CD8-positive, alpha-beta memory T cell (primary cell): Measurements from ENCODE around the gene ENOX1. TPM values are rescaled to one million over a fixed set of nuclear protein-coding genes. Genes with fewer than 3 reads are reported as not detected.
A peak's percentile ranks its signal among the peaks of the same experiment; 100 is the strongest.

Source experiments
- CTCF ChIA-PET: fragments of 350-600 bp; sonication (Branson Sonifier 250); formaldehyde crosslinking; loops from one replicate; lab custom pipeline; 2021; ENCODE audit warnings: antibody characterized with exemption; lab: Charles Lee
- POLR2A ChIA-PET: fragments of 350-600 bp; sonication (Branson Sonifier 250); formaldehyde crosslinking; loops from one replicate; lab custom pipeline; 2021; ENCODE audit warnings: antibody characterized with exemption; lab: Charles Lee
- DNase-seq, 5 donors: peaks; one replicate each; pipeline versions ENCODE4 v3.0.0 to v3.0.0-alpha.2; 2020 to 2022; ENCODE audit warnings: mixed read lengths in 1 of 5
- H3K27ac ChIP-seq: one replicate; pipeline ENCODE4 v1.7.0; 2013; ENCODE audit warnings: low read depth, mild to moderate bottlenecking, low read length, moderate library complexity
- H3K27me3 ChIP-seq: 2 replicates; pipeline ENCODE4 v1.7.0; 2013; ENCODE audit warnings: low read length, mild to moderate bottlenecking; ENCODE audit not compliant: insufficient read depth, poor library complexity, severe bottlenecking
- H3K36me3 ChIP-seq: 2 replicates; pipeline ENCODE4 v1.7.0; 2013; ENCODE audit warnings: mild to moderate bottlenecking, low read length, moderate library complexity; ENCODE audit not compliant: insufficient read depth
- H3K4me1 ChIP-seq: 2 replicates; pipeline ENCODE4 v1.7.0; 2013; ENCODE audit warnings: mild to moderate bottlenecking, low read length, moderate library complexity; ENCODE audit not compliant: insufficient read depth
- H3K4me3 ChIP-seq: 2 replicates; pipeline ENCODE4 v1.7.0; 2013; ENCODE audit warnings: mild to moderate bottlenecking, low read length
- H3K9me3 ChIP-seq: 2 replicates; pipeline ENCODE4 v1.7.0; 2013; ENCODE audit warnings: mild to moderate bottlenecking, low read length
- H3K27ac Mint-ChIP-seq, 8 donors: one replicate each; pipeline ENCODE4 v1.8.0; 2020 to 2021; ENCODE audit warnings: mixed read lengths in 8 of 8, mild to moderate bottlenecking in 6 of 8, inconsistent platforms in 3 of 8, moderate library complexity in 3 of 8
- H3K27me3 Mint-ChIP-seq, 2 donors: one replicate each; pipeline ENCODE4 v1.8.0; 2020 to 2021; ENCODE audit warnings: mixed read lengths in 2 of 2, mild to moderate bottlenecking in 1 of 2, moderate library complexity in 1 of 2
- H3K36me3 Mint-ChIP-seq, 3 donors: one replicate each; pipeline ENCODE4 v1.8.0; 2020 to 2021; ENCODE audit warnings: mixed read lengths in 3 of 3, inconsistent platforms in 1 of 3, mild to moderate bottlenecking in 1 of 3
- H3K4me1 Mint-ChIP-seq, 3 donors: one replicate each; pipeline ENCODE4 v1.8.0; 2020 to 2021; ENCODE audit warnings: mixed read lengths in 3 of 3, inconsistent platforms in 1 of 3, mild to moderate bottlenecking in 1 of 3
- H3K4me3 Mint-ChIP-seq, 7 donors: one replicate each; pipeline ENCODE4 v1.8.0; 2020 to 2021; ENCODE audit warnings: mixed read lengths in 7 of 7, mild to moderate bottlenecking in 6 of 7, moderate library complexity in 4 of 7, inconsistent platforms in 2 of 7
- H3K9me3 Mint-ChIP-seq, 5 donors: one replicate each; pipeline ENCODE4 v1.8.0; 2020 to 2022; ENCODE audit warnings: mixed read lengths in 5 of 5, mild to moderate bottlenecking in 3 of 5, moderate library complexity in 2 of 5, inconsistent platforms in 1 of 5
- polyA plus RNA-seq: library from polyadenylated mRNA; unstranded; fragments of 300-500 nt; fragmentation: Illumina TruSeq; gene quantifications from one replicate; pipeline ENCODE4 v1.2.3, GENCODE V29; 2021
- total RNA-seq, 2 experiments: library from RNA; stranded (reverse); gene quantifications; one replicate each; pipeline ENCODE4 v1.2.3, GENCODE V29; 2021

ENOX1 gene
- total and polyA plus RNA-seq, 3 experiments from 2014 or later: 0.18 to 0.29 TPM; not detected in 1

GRCh38 chr13:43493496-43494000 is 293.2 kb downstream of the ENOX1 start:
- CTCF ChIA-PET: no interaction called here
- H3K27ac Mint-ChIP-seq: no peak overlapping the region
- H3K9me3 Mint-ChIP-seq: peaks cover 0 to under 1% (median 0%) of the 10 kb centered on the region in 5 donors
- peaks cover 0 to 1% of the 10 kb centered on the region in 2 donors for H3K27me3 Mint-ChIP-seq
- no peaks in the 10 kb centered on the region for H3K36me3 ChIP-seq
- POLR2A ChIA-PET: no interaction called here
- no peak for DNase-seq
- H3K9me3 ChIP-seq: no peaks in the 10 kb centered on the region
- no peak overlapping the region for H3K4me3 Mint-ChIP-seq
- no peaks in the 10 kb centered on the region for H3K4me1 ChIP-seq
- no peaks in the 10 kb centered on the region for H3K4me1 Mint-ChIP-seq
- no peak overlapping the region for H3K27ac ChIP-seq
- H3K27me3 ChIP-seq: no peaks in the 10 kb centered on the region
- H3K4me3 ChIP-seq: no peak overlapping the region
- no peaks in the 10 kb centered on the region for H3K36me3 Mint-ChIP-seq

GRCh38 chr13:43492745-43493144 is 294.0 kb downstream of the ENOX1 start:
- Histone ChIP-seq H3K36me3 (no peaks in the 10 kb centered on the region), H3K4me1 (no peaks in the 10 kb centered on the region), H3K9me3 (no peaks in the 10 kb centered on the region), H3K27ac (no peak overlapping the region), H3K4me3 (no peak overlapping the region), H3K27me3 (no peaks in the 10 kb centered on the region)
- Mint-ChIP-seq H3K4me3 (no peak overlapping the region), H3K36me3 (no peaks in the 10 kb centered on the region), H3K27me3 (no peaks in the 10 kb centered on the region), H3K4me1 (no peaks in the 10 kb centered on the region), H3K27ac (no peak overlapping the region), H3K9me3 (peaks cover 0 to 2% (median 0%) of the 10 kb centered on the region in 5 donors)
- CTCF ChIA-PET: no interaction called here
- POLR2A ChIA-PET: no interaction called here
- no peak for DNase-seq

GRCh38 chr13:43492311-43492710 is 294.5 kb downstream of the ENOX1 start:
- CTCF ChIA-PET: no interaction called here
- Histone ChIP-seq H3K9me3 (no peaks in the 10 kb centered on the region), H3K4me3 (no peak overlapping the region), H3K36me3 (no peaks in the 10 kb centered on the region), H3K27me3 (no peaks in the 10 kb centered on the region), H3K27ac (no peak overlapping the region), H3K4me1 (no peaks in the 10 kb centered on the region)
- Mint-ChIP-seq H3K4me3 (no peak overlapping the region), H3K9me3 (peaks cover 0 to 2% (median 0%) of the 10 kb centered on the region in 5 donors), H3K36me3 (no peaks in the 10 kb centered on the region), H3K27ac (peak overlapping the region in 1 of 8 donors; percentile 11), H3K4me1 (no peaks in the 10 kb centered on the region), H3K27me3 (no peaks in the 10 kb centered on the region)
- POLR2A ChIA-PET: no interaction called here
- no peak for DNase-seq

GRCh38 chr13:43489233-43489632 is 297.5 kb downstream of the ENOX1 start:
- ChIA-PET CTCF (no interaction called here), POLR2A (no interaction called here)
- Histone ChIP-seq H3K9me3 (no peaks in the 10 kb centered on the region), H3K4me1 (no peaks in the 10 kb centered on the region), H3K36me3 (no peaks in the 10 kb centered on the region), H3K27ac (no peak overlapping the region), H3K4me3 (no peak overlapping the region), H3K27me3 (no peaks in the 10 kb centered on the region)
- Mint-ChIP-seq H3K4me3 (no peak overlapping the region), H3K36me3 (no peaks in the 10 kb centered on the region), H3K27ac (no peak overlapping the region), H3K4me1 (peaks cover 0 to 11% (median 8%) of the 10 kb centered on the region in 3 donors), H3K9me3 (peaks cover 0 to 2% (median 0%) of the 10 kb centered on the region in 5 donors), H3K27me3 (no peaks in the 10 kb centered on the region)
- no peak for DNase-seq

GRCh38 chr13:43487885-43488284 is 298.9 kb downstream of the ENOX1 start:
- H3K4me3 Mint-ChIP-seq: no peak overlapping the region
- Histone ChIP-seq H3K27ac (no peak overlapping the region), H3K9me3 (no peaks in the 10 kb centered on the region), H3K4me1 (no peaks in the 10 kb centered on the region), H3K36me3 (no peaks in the 10 kb centered on the region), H3K4me3 (no peak overlapping the region), H3K27me3 (no peaks in the 10 kb centered on the region)
- no peak for DNase-seq
- H3K4me1 Mint-ChIP-seq: peaks cover 0 to 14% (median 12%) of the 10 kb centered on the region in 3 donors
- H3K36me3 Mint-ChIP-seq: no peaks in the 10 kb centered on the region
- no peak overlapping the region for H3K27ac Mint-ChIP-seq
- H3K27me3 Mint-ChIP-seq: no peaks in the 10 kb centered on the region
- H3K9me3 Mint-ChIP-seq: peaks cover 0 to 2% (median 0%) of the 10 kb centered on the region in 5 donors
- ChIA-PET CTCF (no interaction called here), POLR2A (no interaction called here)

- H3K4me3 Mint-ChIP-seq: no peak overlapping the region
- Histone ChIP-seq H3K9me3 (no peaks in the 10 kb centered on the region), H3K4me1 (no peaks in the 10 kb centered on the region), H3K36me3 (no peaks in the 10 kb centered on the region), H3K27ac (no peak overlapping the region), H3K4me3 (no peak overlapping the region), H3K27me3 (no peaks in the 10 kb centered on the region)
- no peaks in the 10 kb centered on the region for H3K36me3 Mint-ChIP-seq
- peaks cover 0 to 2% (median 0%) of the 10 kb centered on the region in 5 donors for H3K9me3 Mint-ChIP-seq
- CTCF ChIA-PET: no interaction called here
- DNase-seq: no peak
- H3K27ac Mint-ChIP-seq: no peak overlapping the region
- peaks cover 0 to 14% (median 12%) of the 10 kb centered on the region in 3 donors for H3K4me1 Mint-ChIP-seq
- no peaks in the 10 kb centered on the region for H3K27me3 Mint-ChIP-seq
- POLR2A ChIA-PET: no interaction called here
Observed at GRCh38 chr13:43487461-43487860, 299.3 kb downstream of the ENOX1 start.

GRCh38 chr13:43484432-43485225 is 302.1 kb downstream of the ENOX1 start:
- Mint-ChIP-seq H3K36me3 (no peaks in the 10 kb centered on the region), H3K4me3 (no peak overlapping the region), H3K9me3 (peaks cover 0 to 2% (median 0%) of the 10 kb centered on the region in 5 donors), H3K27me3 (peaks cover 0 to under 1% of the 10 kb centered on the region in 2 donors), H3K4me1 (peaks cover 0 to 14% (median 12%) of the 10 kb centered on the region in 3 donors), H3K27ac (peak overlapping the region in 1 of 8 donors; percentile 55)
- Histone ChIP-seq H3K27ac (no peak overlapping the region), H3K4me3 (no peak overlapping the region), H3K4me1 (no peaks in the 10 kb centered on the region), H3K27me3 (no peaks in the 10 kb centered on the region), H3K36me3 (no peaks in the 10 kb centered on the region), H3K9me3 (no peaks in the 10 kb centered on the region)
- POLR2A ChIA-PET: no interaction called here
- CTCF ChIA-PET: no interaction called here
- DNase-seq: no peak

GRCh38 chr13:43483930-43484329 is 302.8 kb downstream of the ENOX1 start:
- Mint-ChIP-seq H3K4me3 (no peak overlapping the region), H3K36me3 (no peaks in the 10 kb centered on the region), H3K9me3 (peaks cover 0 to 3% (median 0%) of the 10 kb centered on the region in 5 donors), H3K4me1 (peaks cover 0 to 14% (median 12%) of the 10 kb centered on the region in 3 donors), H3K27me3 (peaks cover 0 to 5% of the 10 kb centered on the region in 2 donors), H3K27ac (no peak overlapping the region)
- H3K4me1 ChIP-seq: no peaks in the 10 kb centered on the region
- ChIA-PET CTCF (no interaction called here), POLR2A (no interaction called here)
- no peaks in the 10 kb centered on the region for H3K9me3 ChIP-seq
- no peaks in the 10 kb centered on the region for H3K36me3 ChIP-seq
- H3K27me3 ChIP-seq: no peaks in the 10 kb centered on the region
- H3K27ac ChIP-seq: no peak overlapping the region
- no peak for DNase-seq
- no peak overlapping the region for H3K4me3 ChIP-seq
